ENCODE results near the gene VPREB3.

Gene VPREB3, protein sequence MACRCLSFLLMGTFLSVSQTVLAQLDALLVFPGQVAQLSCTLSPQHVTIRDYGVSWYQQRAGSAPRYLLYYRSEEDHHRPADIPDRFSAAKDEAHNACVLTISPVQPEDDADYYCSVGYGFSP

DNA sequence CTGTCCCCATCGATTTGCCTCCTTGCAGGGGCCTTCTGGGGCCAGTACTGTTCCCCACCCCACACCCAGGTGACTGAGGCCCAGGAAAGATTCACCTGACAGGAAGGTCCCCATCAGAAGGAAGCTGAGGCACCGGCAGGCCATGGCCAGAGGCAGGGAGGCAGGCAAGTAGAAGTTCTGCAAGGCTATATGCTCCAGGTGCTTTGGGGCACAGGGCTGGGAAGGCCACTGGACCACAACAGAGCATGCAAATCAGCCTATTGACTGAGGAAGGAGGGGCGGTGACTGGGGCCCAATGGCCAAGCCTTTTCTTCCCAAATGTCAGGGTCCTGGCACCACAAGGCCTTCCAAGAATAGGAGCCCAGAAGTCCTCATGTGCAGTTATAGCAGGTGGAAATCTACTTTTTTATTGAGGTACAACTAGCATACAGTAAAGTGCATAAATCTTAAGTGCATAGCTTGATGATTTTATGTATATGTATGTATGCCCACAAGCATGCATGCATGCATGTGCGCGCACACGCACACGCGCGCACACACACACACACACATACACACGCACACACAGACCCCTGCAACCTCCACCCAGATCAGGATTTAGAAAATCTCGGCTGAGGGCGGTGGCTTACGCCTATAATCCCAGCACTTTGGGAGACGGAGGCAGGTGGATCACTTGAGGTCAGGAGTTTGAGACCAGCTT, at the start of gene VPREB3:
Gene VPREB3 (minus strand): TSS at position 206 of the 700 bp plus-strand sequence. CDS start 62 bp downstream, at position 144.
- DNase-seq = no peak

DNA sequence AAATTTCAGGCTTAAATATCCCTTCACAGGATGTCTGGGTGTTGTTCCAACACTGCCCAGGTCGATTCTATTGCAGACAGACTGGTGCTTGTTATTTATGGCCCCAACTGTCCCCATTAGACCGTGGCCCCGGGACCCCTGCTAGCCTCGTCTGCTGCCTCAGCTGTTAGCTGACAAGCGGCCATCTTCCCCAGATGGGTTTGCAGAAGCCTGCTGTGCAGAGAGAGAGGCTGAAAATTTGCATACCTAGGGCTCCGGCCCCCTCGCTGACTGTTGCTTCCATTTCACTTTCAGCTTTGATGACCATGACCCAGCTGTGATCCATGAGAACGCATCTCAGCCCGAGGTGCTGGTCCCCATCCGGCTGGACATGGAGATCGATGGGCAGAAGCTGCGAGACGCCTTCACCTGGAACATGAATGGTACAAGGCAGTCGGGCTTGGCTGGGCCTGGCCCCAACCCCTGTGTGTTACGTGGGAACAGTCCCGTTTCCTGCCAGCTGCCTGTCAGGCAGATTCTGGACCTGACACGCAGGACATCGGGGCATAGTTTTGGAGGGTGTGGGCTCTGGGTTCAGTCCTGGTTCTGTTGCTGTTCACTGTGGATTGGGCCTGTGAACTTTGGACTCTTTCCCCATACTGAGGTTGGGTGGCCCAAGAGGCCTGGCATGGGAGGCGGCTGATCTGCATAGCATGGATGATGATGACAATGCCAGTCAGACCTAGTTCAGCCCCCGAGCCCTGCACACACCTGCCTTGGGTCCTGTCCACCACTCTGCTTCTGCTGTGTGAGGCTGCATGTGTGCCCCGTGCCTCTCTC, 49.0 kb upstream of the VPREB3 start:
- DNase-seq = no peak

DNA sequence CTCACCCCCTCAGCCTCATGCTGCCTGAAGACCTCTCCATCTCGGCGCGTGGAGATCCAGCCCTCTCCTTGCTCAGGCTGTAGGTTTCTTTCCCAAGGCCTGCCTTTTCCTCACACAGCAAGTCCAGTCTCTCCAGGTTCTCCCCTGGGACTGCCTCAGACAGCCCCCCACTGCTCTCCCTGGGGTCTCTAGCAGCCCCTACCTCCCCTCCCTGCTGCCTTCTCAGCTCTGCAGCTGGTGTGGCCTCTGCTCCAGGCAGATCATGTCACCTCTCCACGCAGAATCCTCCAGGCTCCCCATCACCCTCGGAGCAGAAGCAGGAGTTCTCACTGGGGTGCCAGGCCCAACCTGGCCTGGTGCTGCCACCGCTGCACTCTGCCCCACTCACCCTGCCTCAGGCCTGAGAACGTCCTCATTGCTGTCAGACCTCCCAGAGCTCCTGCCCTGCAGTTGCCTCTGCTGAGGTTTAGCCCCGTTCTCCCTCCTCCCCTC, 47.7 kb upstream of the VPREB3 start:
- DNase-seq = no peak

DNA sequence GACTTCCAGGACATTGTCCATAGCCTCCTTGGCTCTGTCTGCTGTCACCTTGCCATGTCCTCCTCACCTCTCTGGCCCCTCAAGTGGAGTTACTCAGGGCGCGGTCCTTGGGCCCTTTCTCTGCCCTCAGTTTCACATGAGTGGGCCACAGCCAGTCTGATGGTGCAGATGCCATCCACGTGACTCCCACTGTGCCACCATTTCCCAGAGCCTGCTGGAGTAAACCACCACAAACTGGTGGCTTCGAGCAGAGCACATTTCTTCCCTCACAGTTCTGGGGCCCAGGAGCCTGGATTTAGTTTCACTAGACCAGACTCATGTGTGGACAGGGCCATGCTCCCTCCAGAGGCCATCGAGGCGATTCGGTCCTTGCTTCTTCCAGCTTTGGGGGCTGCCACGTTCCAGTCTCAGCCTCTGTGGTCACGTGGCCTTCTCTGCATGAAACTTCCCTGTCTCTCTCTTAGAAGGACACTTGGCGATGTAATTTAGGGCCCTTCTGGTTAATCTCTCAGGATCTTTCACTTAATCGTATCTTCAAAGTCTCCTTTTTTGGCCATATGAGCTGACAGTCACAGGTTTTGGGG, 47.1 kb upstream of the VPREB3 start:
- no peak for DNase-seq

DNA sequence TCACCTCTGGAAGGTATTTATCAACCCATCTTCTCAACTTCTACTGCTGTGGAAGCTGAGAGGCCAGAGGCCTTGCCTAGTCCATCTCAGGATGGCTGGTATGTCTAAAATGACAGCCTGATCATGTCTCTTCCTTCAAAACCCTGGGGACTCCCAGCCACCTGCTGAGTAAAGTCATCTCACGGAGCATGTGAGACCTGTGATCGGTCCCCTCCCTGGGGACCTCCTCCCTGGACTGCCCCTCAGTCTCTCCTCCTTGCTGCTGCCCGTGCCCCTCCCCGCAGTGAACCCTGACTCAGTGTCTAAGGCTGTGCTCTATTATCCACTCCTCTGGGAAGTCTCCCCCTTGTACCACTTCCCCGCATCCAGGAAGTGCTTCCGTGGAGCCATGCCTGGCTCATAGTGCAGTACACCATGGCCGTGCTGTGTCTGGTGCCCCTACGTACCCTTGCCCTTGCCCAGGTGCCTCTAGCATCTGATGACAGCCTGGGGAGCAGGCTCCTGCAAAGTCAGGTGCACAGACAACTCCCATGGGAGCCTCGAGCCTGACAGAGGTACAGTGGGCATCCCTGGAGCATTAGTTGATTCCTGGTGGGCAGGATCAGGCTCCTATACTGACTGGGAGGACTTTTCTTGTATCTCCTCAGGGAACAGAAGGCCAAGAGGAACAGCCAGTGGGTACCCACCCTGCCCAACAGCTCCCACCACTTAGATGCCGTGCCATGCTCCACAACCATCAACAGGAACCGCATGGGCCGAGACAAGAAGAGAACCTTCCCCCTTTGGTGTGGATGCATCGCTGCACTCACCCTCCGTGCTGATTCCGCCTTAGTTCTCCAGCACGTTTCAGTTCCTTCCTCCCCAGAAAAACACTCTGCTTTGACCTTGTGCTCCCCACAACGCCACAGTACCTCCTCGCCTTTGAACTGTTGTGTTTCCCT, 46.3 kb upstream of the VPREB3 start:
- peak in 1 of 2 donors; percentile 49 for DNase-seq

DNA sequence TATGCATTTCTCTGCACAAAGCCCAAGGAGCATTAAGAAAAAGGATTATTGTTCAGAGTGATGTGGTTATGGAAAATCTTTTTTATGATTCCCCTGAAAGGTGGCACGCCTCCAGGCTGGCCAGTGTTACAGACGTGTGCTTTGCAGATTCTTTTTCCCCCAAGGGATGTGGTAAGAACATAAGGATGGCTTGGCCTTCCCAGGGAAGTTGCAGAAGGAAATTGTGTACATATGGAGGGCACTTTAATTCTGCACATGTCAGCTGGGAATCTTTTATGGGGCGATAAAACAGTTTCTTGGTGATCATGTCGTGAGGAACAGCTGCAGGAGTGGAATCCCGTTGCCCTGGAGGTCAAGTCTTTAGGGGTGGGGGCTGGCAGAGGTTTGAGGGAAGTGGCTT, 42.2 kb upstream of the VPREB3 start:
- no peak for DNase-seq

DNA sequence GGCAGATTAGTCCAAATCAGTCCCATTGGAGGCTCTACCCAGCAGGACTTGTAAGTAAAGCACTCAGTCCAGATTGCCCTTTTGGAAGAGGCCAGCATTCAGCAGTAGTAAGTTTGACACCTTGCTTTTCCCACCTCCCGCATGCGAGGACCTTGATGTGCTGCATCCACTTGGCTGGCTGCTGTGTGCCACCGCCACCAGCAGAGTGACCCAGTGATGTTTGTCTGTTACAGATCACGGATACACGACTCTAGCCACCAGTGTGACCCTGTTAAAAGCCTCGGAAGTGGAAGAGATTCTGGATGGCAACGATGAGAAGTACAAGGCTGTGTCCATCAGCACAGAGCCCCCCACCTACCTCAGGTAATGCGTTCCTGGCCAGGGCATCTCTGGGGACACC, 39.1 kb upstream of the VPREB3 start:
- no peak for DNase-seq

DNA sequence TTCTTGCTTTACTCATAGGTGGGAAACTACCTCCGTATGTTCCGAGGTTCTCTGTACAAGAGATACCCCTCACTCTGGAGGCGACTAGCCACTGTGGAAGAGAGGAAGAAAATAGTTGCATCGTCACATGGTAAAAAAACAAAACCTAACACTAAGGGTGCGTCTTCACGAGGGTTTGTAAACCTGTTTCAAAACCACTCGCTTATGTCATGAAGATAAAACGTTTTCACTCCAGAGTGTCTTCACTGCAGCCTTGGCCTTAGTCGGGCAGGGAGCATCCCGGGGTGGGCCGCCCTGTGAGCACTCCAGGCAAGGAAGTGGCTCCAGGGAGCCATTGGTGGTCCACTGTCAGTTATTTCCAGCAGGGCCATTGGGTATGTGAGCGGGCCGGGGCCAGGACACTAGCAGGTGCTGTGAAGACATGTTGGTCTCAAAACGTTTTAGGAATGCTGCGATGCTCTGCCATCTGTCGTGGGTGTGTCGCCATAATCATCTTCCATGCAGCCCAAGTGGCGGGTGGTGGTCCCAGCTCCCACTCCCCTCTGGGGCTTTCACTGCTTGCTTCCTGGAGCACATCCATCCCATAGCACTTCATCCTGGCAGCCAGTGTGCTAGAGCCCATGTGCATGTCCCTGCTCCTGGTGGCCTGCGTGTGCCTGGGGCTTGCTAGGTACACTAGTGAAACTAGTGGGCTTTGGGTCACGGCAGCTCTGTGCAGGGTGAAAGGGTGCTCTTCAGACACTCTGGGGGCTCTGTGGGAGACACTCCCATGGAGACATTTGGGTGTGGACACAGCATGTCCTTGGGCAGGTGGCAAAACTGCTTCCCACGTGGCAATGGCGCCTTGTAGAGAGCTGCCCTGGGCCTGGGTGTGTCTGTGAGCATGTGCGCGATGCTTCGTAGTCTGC, 37.8 kb upstream of the VPREB3 start:
- no peak for DNase-seq

DNA sequence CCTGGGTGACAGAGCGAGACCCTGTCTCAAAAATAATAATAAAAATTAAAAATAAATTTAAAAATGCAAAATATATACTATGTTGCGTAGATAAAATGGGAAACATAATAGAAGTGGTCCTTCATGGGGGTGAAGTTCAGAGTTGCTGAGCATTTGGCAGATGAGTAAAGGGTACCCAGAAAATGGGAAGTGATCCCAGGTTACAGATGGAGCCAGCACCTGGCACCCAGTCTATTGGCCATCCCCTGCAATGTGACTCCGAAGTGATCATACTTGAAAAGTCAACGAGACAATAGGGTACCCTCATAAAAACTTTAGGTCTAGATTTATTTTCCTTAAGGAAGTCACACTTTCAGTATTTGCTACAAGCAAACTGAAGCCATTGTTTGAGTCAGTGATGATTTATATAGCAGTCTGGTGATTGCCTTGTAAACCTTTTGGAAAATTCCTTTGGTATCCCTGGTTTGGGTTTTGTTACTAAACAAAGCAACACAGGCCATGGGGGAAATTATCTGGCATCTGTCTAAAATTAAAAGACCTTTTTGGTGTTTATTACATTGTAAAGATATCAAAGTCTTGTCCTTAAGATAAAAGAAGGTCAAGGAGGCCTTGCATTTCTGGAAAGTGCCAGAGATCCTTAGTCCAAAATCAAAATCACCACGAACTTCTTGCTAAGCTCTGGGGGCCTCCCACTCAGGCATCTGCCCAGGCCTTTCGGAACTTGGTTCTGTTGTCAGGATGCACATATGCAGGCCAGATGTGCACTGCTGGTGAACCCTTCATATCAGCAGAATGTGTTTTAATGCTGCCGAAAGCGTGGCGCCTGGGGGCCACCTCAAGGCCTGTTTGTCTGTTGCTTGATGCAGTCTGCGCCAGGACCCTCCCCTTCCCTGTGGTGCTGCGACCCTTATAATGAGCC, 36.9 kb upstream of the VPREB3 start:
- no peak for DNase-seq

DNA sequence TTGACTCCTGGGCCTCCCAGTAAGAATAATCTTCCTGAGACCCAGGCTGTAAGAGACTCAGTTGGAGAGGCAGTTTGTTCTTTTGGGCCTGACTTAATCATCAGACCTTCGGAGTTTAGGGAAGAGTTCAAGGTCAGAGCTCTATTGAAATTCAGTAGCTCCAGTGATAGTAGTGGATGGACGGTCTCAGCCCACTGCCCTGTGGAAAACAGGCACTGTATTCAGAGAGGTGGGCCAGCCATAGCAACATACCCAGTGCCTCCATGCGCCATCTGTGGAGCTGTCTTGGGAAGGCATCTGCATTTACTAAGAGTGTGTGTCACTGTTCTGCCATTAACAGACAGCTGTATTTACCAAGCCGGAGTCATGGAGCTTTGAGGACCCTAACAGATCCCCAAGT, 35.4 kb upstream of the VPREB3 start:
- DNase-seq = no peak

DNA sequence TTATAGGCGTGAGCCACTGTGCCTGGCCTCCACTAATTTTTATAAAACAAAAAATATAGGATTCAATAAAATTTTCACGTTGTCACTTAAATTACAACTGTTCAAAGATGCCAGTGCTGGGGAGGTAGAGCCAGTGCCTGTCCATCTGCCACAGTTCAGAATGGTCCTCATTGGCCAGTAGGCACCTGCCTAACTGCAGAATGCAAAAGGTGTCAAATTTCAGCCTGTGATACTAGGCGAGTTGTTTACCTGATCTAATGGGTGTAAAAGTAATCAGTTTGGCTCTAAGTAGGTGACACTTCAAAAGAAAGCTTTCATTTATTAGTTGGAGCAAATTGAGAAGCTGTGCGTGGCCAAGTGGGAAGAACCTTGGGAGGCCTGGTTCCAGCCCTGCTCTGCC, 34.9 kb upstream of the VPREB3 start:
- no peak for DNase-seq

DNA sequence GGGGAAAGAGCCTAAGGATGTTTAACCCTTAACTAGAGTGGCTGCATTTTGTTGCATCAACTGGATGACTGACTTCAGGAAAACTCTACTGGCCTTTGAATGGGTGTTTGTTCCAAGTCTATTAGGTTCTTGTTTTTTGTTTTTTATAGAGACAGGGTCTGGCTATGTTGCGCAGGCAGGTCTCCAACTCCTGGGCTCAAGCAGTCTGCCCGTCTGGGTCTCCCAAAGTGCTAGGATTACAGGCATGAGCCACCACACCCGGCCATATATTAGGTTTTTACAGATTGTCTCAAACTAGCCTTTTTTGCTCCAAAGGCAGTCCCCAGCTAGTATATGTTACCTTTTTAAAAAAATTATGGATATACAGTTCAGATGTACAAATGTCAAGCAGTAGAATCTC, 33.7 kb upstream of the VPREB3 start:
- no peak for DNase-seq

DNA sequence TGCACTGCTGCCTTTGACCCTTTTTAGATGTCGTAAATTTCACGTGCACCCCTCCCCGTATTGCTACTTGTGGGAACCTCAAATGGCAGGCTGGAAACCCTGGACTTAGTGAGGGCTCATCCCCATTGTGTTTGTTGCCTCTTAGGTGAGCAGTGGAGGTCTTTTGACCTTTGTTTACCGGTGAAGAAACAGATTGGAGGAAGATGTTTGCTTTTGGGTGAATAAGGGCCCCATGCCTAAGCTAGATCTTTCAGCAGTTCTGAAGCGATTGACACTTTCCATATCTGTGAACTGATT, 33.3 kb upstream of the VPREB3 start:
- DNase-seq = no peak

DNA sequence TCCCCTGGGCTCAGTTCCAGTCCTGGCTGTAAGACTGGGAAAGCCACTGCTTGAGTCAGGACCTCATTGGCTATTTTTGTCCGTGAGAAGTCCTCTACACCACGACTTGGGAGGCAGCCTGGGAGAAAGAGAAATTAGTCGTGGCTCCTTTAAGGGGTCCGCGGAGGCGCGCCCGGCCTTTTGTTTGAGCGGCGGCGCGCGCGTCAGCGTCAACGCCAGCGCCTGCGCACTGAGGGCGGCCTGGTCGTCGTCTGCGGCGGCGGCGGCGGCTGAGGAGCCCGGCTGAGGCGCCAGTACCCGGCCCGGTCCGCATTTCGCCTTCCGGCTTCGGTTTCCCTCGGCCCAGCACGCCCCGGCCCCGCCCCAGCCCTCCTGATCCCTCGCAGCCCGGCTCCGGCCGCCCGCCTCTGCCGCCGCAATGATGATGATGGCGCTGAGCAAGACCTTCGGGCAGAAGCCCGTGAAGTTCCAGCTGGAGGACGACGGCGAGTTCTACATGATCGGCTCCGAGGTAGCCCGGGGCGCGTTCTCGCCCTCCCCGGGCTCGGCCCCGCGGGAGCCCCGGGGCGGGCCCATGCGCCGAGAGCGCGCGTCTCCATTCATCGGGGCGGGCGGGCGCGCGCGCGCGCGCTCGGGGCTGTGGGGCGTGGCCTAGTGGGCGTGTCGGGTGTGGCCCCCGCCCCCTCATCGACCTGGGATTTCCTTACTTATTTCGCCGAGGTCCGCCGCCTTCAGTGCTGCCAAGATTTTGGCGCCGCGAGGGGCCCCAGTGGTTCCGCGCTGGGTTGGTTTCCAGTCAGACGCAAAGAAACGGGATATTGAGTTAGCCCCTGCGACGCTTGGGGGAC, 32.8 kb upstream of the VPREB3 start, which contains the start of gene SMARCB1:
Gene SMARCB1 (plus strand): TSS at position 215 of the 848 bp plus-strand sequence. CDS start 204 bp downstream, at position 419.
- DNase-seq = peak; percentile 88 to 93

DNA sequence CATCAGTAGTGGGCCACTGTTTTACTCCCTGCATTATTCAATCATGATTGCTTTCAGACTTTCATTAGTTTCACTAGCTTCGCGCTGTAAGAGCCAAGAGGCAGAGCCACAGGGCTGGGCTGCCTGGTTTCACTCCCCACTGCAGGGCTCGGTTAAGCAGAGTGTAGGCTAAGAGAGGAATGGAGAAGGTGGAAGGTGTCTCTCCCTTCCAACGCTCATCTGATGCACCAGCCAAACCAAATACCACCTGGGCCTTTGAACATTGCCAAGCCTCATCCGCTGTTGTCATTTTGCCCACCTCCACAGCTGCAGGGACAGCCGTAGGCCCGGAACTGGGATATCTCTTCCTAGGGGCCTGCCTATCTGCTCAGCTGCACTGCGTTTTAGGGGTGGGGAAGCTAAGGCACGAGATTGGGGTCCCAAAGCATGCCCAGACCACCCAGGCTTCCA, 32.1 kb upstream of the VPREB3 start:
- DNase-seq = no peak

DNA sequence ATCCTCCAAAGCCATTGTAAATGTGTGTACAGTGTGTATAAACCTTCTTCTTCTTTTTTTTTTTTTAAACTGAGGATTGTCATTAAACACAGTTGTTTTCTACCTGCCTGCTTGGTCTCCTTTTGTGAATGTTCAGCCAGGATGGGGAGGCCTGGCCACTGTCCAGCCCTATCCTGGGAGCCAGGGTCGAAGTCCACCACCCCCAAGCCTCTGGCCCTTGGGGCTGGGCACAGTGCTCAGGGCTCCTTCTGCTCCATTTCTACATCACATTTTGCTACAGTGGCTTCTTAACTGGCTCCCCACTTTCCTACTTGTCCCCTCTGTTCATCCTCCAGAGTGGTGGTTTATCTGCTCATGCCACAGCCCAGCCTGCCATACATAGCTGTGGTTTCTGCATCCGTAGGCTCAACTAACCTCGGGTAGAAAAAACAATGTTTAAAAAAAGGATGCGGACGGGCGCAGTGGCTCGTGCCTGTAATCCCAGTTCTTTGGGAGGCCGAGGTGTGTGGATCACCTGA, 30.0 kb upstream of the VPREB3 start:
- no peak for DNase-seq

DNA sequence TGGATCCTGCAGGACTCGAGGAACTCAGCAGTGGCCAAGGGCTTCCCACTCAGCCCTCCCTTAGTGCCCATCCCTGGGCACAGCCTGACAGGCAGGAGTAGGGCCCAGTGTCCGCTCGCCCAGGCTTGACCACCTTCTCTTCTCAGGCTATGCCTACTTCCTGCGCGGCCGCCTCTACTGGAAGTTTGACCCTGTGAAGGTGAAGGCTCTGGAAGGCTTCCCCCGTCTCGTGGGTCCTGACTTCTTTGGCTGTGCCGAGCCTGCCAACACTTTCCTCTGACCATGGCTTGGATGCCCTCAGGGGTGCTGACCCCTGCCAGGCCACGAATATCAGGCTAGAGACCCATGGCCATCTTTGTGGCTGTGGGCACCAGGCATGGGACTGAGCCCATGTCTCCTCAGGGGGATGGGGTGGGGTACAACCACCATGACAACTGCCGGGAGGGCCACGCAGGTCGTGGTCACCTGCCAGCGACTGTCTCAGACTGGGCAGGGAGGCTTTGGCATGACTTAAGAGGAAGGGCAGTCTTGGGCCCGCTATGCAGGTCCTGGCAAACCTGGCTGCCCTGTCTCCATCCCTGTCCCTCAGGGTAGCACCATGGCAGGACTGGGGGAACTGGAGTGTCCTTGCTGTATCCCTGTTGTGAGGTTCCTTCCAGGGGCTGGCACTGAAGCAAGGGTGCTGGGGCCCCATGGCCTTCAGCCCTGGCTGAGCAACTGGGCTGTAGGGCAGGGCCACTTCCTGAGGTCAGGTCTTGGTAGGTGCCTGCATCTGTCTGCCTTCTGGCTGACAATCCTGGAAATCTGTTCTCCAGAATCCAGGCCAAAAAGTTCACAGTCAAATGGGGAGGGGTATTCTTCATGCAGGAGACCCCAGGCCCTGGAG, 29.3 kb upstream of the VPREB3 start:
- no peak for DNase-seq

DNA sequence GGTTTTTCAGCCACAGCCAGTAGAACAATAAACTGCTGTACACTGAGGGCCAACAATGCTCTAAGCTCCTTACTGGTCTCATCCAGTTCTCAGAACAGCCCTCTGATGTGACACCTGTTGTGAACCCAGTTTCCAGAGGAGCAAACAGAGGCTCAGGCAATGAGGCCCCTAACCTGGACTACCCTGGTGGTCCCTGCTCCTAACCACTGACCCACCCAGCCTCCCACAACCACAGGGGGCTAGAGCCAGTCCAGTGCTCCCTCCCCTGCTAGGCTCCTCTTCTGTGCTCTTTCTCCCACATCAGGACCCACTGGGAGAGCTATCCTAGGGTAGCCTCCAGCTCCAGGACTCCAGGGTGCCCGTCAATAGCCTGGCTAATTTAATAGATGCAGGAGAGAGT, 28.5 kb upstream of the VPREB3 start:
- no peak for DNase-seq

Data from CD4-positive, alpha-beta T cell treated with Interleukin-4 for 1 hour (primary cell).